Stimulated activated CD4-positive, alpha-beta T cell treated with anti-CD3 and anti-CD28 coated beads, TNF-alpha, amount 100 ng/mL, for 4 hours (primary cell): ENCODE measurements around the gene AFAP1L2.

ENCODE experiments used
- DNase-seq, 3 experiments: peaks; one replicate each; pipeline ENCODE4 v3.0.0-alpha.2; 2020; ENCODE audit warnings: low read depth in 3 of 3

Gene AFAP1L2

DNA sequence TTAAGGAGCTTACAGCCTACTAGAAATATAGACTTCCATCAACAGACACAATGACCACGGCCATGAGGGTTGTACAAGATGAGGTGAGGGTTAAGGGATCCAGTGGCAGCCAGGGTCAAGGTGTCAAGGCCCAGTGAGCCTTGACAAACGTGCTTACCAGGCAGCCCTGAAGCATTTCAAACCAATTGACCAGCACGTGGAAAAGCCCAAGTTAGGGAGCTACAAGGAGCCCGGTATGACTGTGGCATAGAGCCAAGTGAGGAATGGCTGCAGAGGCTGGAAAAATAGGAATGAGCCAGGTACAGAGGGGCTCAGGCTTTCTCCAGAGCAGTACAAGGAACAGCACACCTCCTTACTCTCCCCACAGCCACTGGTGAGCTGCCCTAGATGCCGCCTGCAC, 12.7 kb downstream of the AFAP1L2 start:
- no peak for DNase-seq

- DNase-seq, result no peak
Measured at GRCh38 chr10:114389426-114389825, 14.9 kb downstream of the AFAP1L2 start.

DNA sequence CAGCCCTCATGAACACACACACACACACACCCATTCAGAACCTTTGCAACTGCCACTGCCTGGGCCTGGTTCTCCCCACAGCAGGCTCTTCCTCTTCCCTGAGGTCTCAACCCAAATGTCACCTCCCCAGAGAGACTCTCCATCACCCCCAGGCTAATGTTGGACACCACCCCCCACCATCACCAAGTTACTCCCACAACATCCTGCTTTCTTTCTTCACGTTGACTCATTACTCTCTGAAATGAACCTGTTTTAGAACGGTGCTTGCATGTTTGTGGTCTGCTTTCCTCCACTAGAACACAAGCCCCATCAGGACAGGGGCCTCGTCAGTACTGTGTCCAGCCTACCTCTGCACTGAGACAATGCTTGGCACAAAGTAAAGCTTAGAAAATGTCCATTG, 16.0 kb downstream of the AFAP1L2 start:
- DNase-seq, result no peak

- DNase-seq, result no peak
Measured at GRCh38 chr10:114387784-114388183, 16.5 kb downstream of the AFAP1L2 start.

- no peak for DNase-seq
Measured at GRCh38 chr10:114386452-114386851, 17.9 kb downstream of the AFAP1L2 start.

DNA sequence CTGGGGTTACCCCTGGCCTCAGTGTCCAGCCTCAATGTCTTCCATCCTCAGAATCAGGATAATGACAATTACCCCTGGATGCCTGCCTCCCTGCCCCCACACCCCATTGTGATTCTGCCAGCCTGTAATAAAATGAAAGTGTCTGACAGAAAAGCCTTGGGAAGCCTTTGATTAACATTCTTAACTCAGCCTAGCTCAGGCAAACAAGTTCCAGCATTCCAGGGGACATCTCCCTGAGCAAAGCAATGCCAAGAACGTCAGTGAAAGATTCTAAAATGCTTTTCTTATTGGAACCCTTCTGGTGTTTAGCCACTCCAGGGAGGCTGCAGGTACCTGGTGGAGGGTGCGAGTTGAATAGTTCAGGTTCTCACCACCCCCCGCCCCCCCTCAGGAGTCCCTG, 18.7 kb downstream of the AFAP1L2 start:
- DNase-seq, result no peak

- DNase-seq, result no peak
Measured at GRCh38 chr10:114384601-114385000, 19.7 kb downstream of the AFAP1L2 start.

- DNase-seq, result no peak
Measured at GRCh38 chr10:114384181-114384580, 20.1 kb downstream of the AFAP1L2 start.

- no peak for DNase-seq
Measured at GRCh38 chr10:114380797-114381196, 23.5 kb downstream of the AFAP1L2 start.

GRCh38 chr10:114380060-114380459, 24.2 kb downstream of the AFAP1L2 start:
- DNase-seq, result no peak

GRCh38 chr10:114379631-114380041, 24.7 kb downstream of the AFAP1L2 start:
- DNase-seq, result no peak

GRCh38 chr10:114376523-114376922, 27.8 kb downstream of the AFAP1L2 start:
- no peak for DNase-seq

GRCh38 chr10:114375047-114375446, 29.3 kb downstream of the AFAP1L2 start:
- no peak for DNase-seq

DNA sequence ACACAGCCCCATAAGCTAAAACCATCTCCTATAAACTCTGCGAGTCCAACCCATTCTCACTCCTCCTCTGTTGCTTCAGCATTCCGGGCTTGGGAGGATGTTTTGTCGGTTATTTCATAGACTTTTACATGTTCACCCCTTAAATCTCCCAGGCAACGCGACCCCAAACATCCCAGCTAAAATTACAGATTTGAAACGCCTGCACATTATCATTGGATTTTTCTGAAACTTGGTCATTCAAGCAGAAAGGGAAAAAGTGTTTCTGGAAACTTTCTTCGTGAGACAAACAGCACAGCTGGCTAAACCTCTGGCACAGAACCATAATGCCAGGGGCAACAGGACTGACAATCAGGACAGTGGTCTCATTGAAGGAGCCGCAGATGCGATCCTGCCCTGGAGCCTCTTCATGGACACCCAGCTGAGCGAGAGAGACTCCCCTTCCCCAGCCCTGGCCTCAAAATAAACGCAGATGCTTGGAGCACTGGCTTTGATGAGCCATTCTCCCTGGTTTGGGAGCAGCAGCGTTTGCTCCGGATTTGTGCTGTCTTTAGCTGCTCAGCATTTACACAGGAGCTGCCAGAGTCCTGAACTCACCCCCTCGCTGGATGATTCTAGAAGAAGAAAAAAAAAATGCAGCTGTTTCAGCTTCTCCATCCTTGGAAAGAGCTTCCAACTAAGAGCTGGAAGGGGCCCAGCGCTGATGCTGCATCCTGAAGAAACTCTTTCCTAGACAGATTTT, 30.1 kb downstream of the AFAP1L2 start:
- no peak for DNase-seq

DNA sequence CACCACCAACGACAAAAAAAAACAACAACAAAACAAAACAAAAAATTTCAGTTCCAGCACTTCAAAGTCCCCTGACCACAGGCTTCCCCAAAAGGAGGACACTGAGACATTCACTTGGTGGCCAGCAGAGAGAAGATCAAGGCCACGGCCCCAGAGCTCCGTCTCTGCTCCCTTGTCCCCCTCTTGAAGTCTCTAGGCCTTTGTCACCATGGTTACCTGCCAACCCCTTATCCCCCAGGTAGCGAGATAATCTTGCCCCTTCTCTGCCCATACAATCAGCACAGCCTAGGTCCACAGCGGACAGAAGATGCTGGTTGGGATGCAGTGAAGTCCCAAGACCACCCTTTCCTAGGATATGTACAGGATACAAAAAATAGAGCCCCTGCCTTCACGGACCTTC, 30.7 kb downstream of the AFAP1L2 start:
- no peak for DNase-seq

GRCh38 chr10:114372995-114373394, 31.3 kb downstream of the AFAP1L2 start:
- no peak for DNase-seq

- DNase-seq, result no peak
Measured at GRCh38 chr10:114372179-114372578, 32.1 kb downstream of the AFAP1L2 start.

DNA sequence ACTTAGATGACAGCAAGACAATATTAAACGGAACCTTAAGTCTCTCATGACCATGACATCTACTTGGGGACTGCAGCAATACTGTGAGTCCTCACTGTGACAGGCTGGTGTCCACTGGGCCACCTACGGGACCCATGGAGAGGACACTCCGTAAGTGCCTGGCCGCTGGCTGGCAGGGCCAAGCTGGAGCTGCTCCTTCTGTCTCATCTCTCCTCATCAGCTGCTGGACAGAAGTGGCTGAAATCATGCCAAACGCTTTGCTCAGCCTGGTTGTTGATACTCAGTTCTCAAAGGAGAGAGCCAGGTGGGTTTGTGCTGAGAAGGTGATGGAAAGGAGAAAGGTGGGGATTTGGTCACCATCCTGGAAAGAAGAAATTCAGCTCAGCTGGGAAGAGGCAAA, 33.3 kb downstream of the AFAP1L2 start:
- no peak for DNase-seq

DNA sequence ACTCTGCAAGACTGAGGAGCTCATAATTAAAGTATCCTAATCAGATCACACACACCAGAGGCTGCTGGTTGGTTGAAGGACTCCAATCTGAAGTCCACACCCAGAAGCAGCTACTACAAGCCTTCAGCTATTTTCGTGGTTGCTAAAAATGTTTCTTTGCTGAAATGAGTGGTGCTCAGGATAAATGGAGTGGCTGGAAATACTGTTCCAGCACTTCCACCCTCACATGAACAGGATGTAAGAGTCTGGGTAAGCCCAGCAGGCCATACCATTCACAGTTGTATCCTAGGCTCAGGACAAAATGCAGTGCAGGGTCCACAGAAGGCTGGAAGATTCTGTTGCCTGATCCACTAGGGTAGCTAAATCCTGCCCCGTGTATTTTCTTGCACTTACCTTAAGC, 34.1 kb downstream of the AFAP1L2 start:
- no peak for DNase-seq

GRCh38 chr10:114368057-114368391, 36.3 kb downstream of the AFAP1L2 start:
- no peak for DNase-seq

DNA sequence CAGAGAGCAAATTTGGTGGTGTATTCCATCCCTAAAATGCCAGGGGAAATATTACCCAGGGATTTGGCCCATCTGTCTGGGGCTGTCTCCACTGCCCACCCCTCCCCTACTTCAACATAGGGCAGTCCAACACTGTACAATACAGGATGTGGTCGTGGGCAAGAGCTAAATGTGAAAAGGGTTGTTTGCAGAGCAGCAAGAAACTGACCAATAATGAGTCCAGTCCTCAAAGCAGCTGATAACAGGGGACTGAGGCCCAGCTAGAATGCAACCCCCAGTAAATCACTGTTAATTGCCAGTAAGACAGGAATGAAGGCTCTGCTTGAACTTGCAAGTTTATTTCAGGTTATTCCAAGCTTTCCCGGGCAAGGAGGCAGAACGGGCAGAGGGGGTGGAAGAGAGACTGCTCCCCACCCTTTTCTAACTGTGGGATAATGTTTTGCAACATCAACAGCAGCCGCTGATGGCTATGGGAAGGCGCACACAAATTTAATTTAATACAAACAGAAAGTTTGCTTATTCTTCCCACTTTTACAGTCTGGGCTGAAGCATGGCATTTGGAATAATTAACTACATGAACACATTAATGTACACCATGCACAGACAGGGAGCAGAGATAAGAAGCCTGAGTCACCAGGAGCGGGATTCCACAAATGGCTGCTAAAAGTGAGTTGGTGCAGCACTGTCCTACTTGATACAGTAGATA, 36.8 kb downstream of the AFAP1L2 start:
- DNase-seq, result no peak

GRCh38 chr10:114364726-114365125, 39.6 kb downstream of the AFAP1L2 start:
- DNase-seq, result no peak

GRCh38 chr10:114363745-114364454, 40.4 kb downstream of the AFAP1L2 start:
- no peak for DNase-seq
